ENCODE data around the gene PDE7B. TPM values are rescaled to one million over a fixed set of nuclear protein-coding genes. Genes with fewer than 3 reads are reported as not detected.

Gene PDE7B
- total and polyA plus RNA-seq, 9 of the 15 experiments (the other 6 are each of a cell fraction or from before 2014, with no cell fraction given) = 0.01 TPM; not detected in 8

- TF ChIP-seq MAZ (CRISPR knock-in tag; conservative IDR thresholded peaks at IDR 0.05 in 1 of 2, IDR thresholded peaks at IDR 0.05 in 1 of 2) = peak; percentile 8 to 39; a peak in 1 of 4 replicates
- TF ChIP-seq CREB5 (CRISPR knock-in tag; IDR thresholded peaks at IDR 0.05) = no peak
- TF ChIP-seq CCNT2 (IDR thresholded peaks at IDR 0.05; ENCODE audit: borderline replicate concordance, extremely low read depth, insufficient read length, low read depth, low read length) = peak; percentile 93
- no peak for TF ChIP-seq KAT2B (IDR thresholded peaks at IDR 0.05; ENCODE audit: low read depth, low read length)
- peak; percentile 74 for TF ChIP-seq ZNF175 (CRISPR knock-in tag; IDR thresholded peaks at IDR 0.05; ENCODE audit: low read depth)
- TF ChIP-seq SMAD4 (CRISPR knock-in tag; conservative IDR thresholded peaks at IDR 0.05) = peak; percentile 81; the same call in 1 of the 2 replicates
- peak; percentile 73 to 82 for TF ChIP-seq KDM1A (IDR thresholded peaks at IDR 0.05)
- 0 out of 2 replicates have a peak, but pooled peaks have one; percentile 56 for TF ChIP-seq TARDBP (IDR thresholded peaks at IDR 0.05)
- TF ChIP-seq HDAC1 (IDR thresholded peaks at IDR 0.05) = peak in 1 of 2 experiments; percentile 88; a peak in 3 of 4 replicates
- TF ChIP-seq, protein P1, sequence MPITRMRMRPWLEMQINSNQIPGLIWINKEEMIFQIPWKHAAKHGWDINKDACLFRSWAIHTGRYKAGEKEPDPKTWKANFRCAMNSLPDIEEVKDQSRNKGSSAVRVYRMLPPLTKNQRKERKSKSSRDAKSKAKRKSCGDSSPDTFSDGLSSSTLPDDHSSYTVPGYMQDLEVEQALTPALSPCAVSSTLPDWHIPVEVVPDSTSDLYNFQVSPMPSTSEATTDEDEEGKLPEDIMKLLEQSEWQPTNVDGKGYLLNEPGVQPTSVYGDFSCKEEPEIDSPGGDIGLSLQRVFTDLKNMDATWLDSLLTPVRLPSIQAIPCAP (CRISPR knock-in tag; IDR thresholded peaks at IDR 0.05; ENCODE audit: borderline replicate concordance) = no peak
- TF ChIP-seq TEAD1 (CRISPR knock-in tag; IDR thresholded peaks at IDR 0.05) = peak in 1 of 2 experiments; percentile 82; a peak in 2 of 4 replicates
- peak; percentile 64; the same call in 1 of the 2 replicates for TF ChIP-seq DMBX1 (CRISPR knock-in tag; IDR thresholded peaks at IDR 0.05; ENCODE audit: borderline replicate concordance)
- no peak for TF ChIP-seq CHD7 (IDR thresholded peaks at IDR 0.05; ENCODE audit: low read depth, low read length)
Observed at GRCh38 chr6:136226674-136227377, 375.3 kb downstream of the PDE7B start (continued).
